HEK293 (cell line): ENCODE results near the gene PKLR.

Source experiments
- AEBP2 ChIP-seq: fragments of 450-650 bp; formaldehyde crosslinking; IDR thresholded peaks from 2 replicates; pipeline ENCODE4 v1.5.1; 2016; ENCODE audit warnings: missing biosample characterization, missing genetic modification characterization, borderline replicate concordance
- GLIS2 ChIP-seq: fragments of 450-650 bp; formaldehyde crosslinking; IDR thresholded peaks from 2 replicates; pipeline ENCODE4 v1.5.1; 2016; ENCODE audit warnings: missing biosample characterization, missing genetic modification characterization
- PBX3 ChIP-seq: sonication (generic); formaldehyde crosslinking; IDR thresholded peaks from 2 replicates; pipeline ENCODE4 v1.8.1; 2022; ENCODE audit warnings: mild to moderate bottlenecking, moderate library complexity, missing genetic modification reagents
- PRDM4 ChIP-seq: fragments of 450-650 bp; formaldehyde crosslinking; IDR thresholded peaks from 2 replicates; pipeline ENCODE4 v1.5.1; 2017; ENCODE audit warnings: missing biosample characterization, missing genetic modification characterization
- SP2 ChIP-seq: fragments of 450-650 bp; formaldehyde crosslinking; IDR thresholded peaks from 2 replicates; pipeline ENCODE4 v1.5.1; 2016; ENCODE audit warnings: missing biosample characterization, missing genetic modification characterization
- TSHZ1 ChIP-seq: fragments of 450-650 bp; formaldehyde crosslinking; IDR thresholded peaks from 2 replicates; pipeline ENCODE4 v1.5.1; 2016; ENCODE audit warnings: missing biosample characterization, missing genetic modification characterization, borderline replicate concordance
- ZBTB17 ChIP-seq: fragments of 450-650 bp; formaldehyde crosslinking; IDR thresholded peaks from 2 replicates; pipeline ENCODE4 v1.5.1; 2016; ENCODE audit warnings: missing biosample characterization, missing genetic modification characterization
- ZBTB48 ChIP-seq: fragments of 450-650 bp; formaldehyde crosslinking; IDR thresholded peaks from 2 replicates; pipeline ENCODE4 v1.5.1; 2016; ENCODE audit warnings: missing biosample characterization, missing genetic modification characterization
- ZBTB7A ChIP-seq: fragments of 450-650 bp; formaldehyde crosslinking; IDR thresholded peaks from 2 replicates; pipeline ENCODE4 v1.5.1; 2016; ENCODE audit warnings: low read depth, missing biosample characterization, missing genetic modification characterization
- ZFP37 ChIP-seq: fragments of 450-650 bp; formaldehyde crosslinking; IDR thresholded peaks from 2 replicates; pipeline ENCODE4 v1.5.1; 2016; ENCODE audit warnings: missing biosample characterization, missing genetic modification characterization
- ZFP41 ChIP-seq: fragments of 450-650 bp; formaldehyde crosslinking; IDR thresholded peaks from 2 replicates; pipeline ENCODE4 v1.5.1; 2016; ENCODE audit warnings: missing biosample characterization, missing genetic modification characterization, borderline replicate concordance
- ZNF121 ChIP-seq: fragments of 450-650 bp; formaldehyde crosslinking; IDR thresholded peaks from 2 replicates; pipeline ENCODE4 v1.5.1; 2016; ENCODE audit warnings: missing biosample characterization, missing genetic modification characterization
- ZNF132 ChIP-seq: fragments of 450-650 bp; formaldehyde crosslinking; IDR thresholded peaks from 2 replicates; pipeline ENCODE4 v1.5.1; 2017; ENCODE audit warnings: missing biosample characterization, missing genetic modification characterization, borderline replicate concordance
- ZNF155 ChIP-seq: fragments of 450-650 bp; formaldehyde crosslinking; IDR thresholded peaks from 2 replicates; pipeline ENCODE4 v1.5.1; 2016; ENCODE audit warnings: missing biosample characterization, missing genetic modification characterization
- ZNF174 ChIP-seq: fragments of 450-650 bp; formaldehyde crosslinking; IDR thresholded peaks from 2 replicates; pipeline ENCODE4 v1.5.0; 2017; ENCODE audit warnings: missing biosample characterization, mild to moderate bottlenecking, missing genetic modification characterization
- ZNF19 ChIP-seq: fragments of 450-650 bp; formaldehyde crosslinking; IDR thresholded peaks from 2 replicates; pipeline ENCODE4; 2016; ENCODE audit warnings: missing biosample characterization, missing genetic modification characterization, low read depth
- ZNF311 ChIP-seq: fragments of 450-650 bp; formaldehyde crosslinking; IDR thresholded peaks from 2 replicates; pipeline ENCODE4 v1.5.1; 2017; ENCODE audit warnings: missing biosample characterization, missing genetic modification characterization, borderline replicate concordance
- ZNF394 ChIP-seq: fragments of 450-650 bp; formaldehyde crosslinking; IDR thresholded peaks from 2 replicates; pipeline ENCODE4 v1.5.1; 2016; ENCODE audit warnings: missing biosample characterization, missing genetic modification characterization, mild to moderate bottlenecking, moderate library complexity, borderline replicate concordance
- ZNF416 ChIP-seq: fragments of 450-650 bp; formaldehyde crosslinking; IDR thresholded peaks from 2 replicates; pipeline ENCODE4 v1.5.1; 2016; ENCODE audit warnings: missing biosample characterization, missing genetic modification characterization
- ZNF423 ChIP-seq: fragments of 450-650 bp; formaldehyde crosslinking; IDR thresholded peaks from 2 replicates; pipeline ENCODE4 v1.5.1; 2016; ENCODE audit warnings: missing biosample characterization, missing genetic modification characterization
- ZNF449 ChIP-seq: fragments of 450-650 bp; formaldehyde crosslinking; IDR thresholded peaks from 2 replicates; pipeline ENCODE4 v1.5.1; 2017; ENCODE audit warnings: missing biosample characterization, mild to moderate bottlenecking, missing genetic modification characterization, moderate library complexity
- ZNF529 ChIP-seq: fragments of 450-650 bp; formaldehyde crosslinking; IDR thresholded peaks from 2 replicates; pipeline ENCODE4 v1.5.1; 2017; ENCODE audit warnings: missing genetic modification characterization, missing biosample characterization; ENCODE audit not compliant: insufficient replicate concordance
- ZNF555 ChIP-seq: fragments of 450-650 bp; formaldehyde crosslinking; conservative IDR thresholded peaks from 2 replicates; pipeline ENCODE4 v1.5.1; 2017; ENCODE audit warnings: missing biosample characterization, mild to moderate bottlenecking, missing genetic modification characterization, inconsistent platforms
- ZNF571 ChIP-seq: fragments of 450-650 bp; formaldehyde crosslinking; IDR thresholded peaks from 2 replicates; pipeline ENCODE4 v1.5.0; 2017; ENCODE audit warnings: missing biosample characterization, missing genetic modification characterization
- ZNF654 ChIP-seq: fragments of 450-650 bp; formaldehyde crosslinking; IDR thresholded peaks from 2 replicates; pipeline ENCODE4 v1.5.1; 2016; ENCODE audit warnings: low read depth, missing biosample characterization, missing genetic modification characterization
- ZNF660 ChIP-seq: fragments of 450-650 bp; IDR thresholded peaks from 2 replicates; pipeline ENCODE4 v1.5.1; 2018; ENCODE audit warnings: missing biosample characterization, mild to moderate bottlenecking, missing genetic modification characterization
- ZNF677 ChIP-seq: fragments of 450-650 bp; IDR thresholded peaks from 2 replicates; pipeline ENCODE4 v1.5.0; 2018; ENCODE audit warnings: missing biosample characterization, mild to moderate bottlenecking, missing genetic modification characterization, moderate library complexity
- ZNF701 ChIP-seq: fragments of 450-650 bp; formaldehyde crosslinking; IDR thresholded peaks from 2 replicates; pipeline ENCODE4 v1.5.1; 2016; ENCODE audit warnings: missing biosample characterization, missing genetic modification characterization
- ZNF76 ChIP-seq: fragments of 450-650 bp; formaldehyde crosslinking; IDR thresholded peaks from 2 replicates; pipeline ENCODE4; 2016; ENCODE audit warnings: low read depth, missing biosample characterization, missing genetic modification characterization, borderline replicate concordance
- ZSCAN4 ChIP-seq: fragments of 450-650 bp; formaldehyde crosslinking; IDR thresholded peaks from 2 replicates; pipeline ENCODE4 v1.5.1; 2017; ENCODE audit warnings: missing biosample characterization, missing genetic modification characterization

The PKLR gene

GRCh38 chr1:155254714-155255242, 46.5 kb downstream of the PKLR start (continued):
- TF ChIP-seq ZNF19 (tag by site-specific recombination) (no peak), ZFP37 (tag by site-specific recombination) (no peak), ZNF701 (tag by site-specific recombination) (no peak), ZSCAN4 (tag by site-specific recombination) (no peak), ZNF121 (tag by site-specific recombination) (no peak), ZNF654 (no peak), ZNF394 (tag by site-specific recombination) (no peak), ZNF660 (tag by site-specific recombination) (no peak), ZBTB7A (tag by site-specific recombination) (no peak), AEBP2 (tag by site-specific recombination) (no peak), ZNF529 (tag by site-specific recombination) (no peak), PRDM4 (tag by site-specific recombination) (no peak), ZNF555 (no peak), ZBTB17 (tag by site-specific recombination) (no peak), ZBTB48 (tag by site-specific recombination) (no peak), ZNF423 (no peak), ZNF416 (tag by site-specific recombination) (no peak), ZNF677 (no peak), ZNF449 (no peak), ZNF155 (tag by site-specific recombination) (no peak), ZNF174 (tag by site-specific recombination) (no peak), ZNF311 (tag by site-specific recombination) (no peak), SP2 (no peak), ZNF571 (tag by site-specific recombination) (no peak), ZNF76 (tag by site-specific recombination) (no peak), GLIS2 (tag by site-specific recombination) (peak; percentile 90), PBX3 (CRISPR knock-in tag) (no peak), TSHZ1 (tag by site-specific recombination) (no peak), ZFP41 (no peak), ZNF132 (no peak)
